CD4-positive, alpha-beta T cell treated with Interferon gamma for 1 hour (primary cell): ENCODE data around the gene TMC7.
"Not testable (repeated sequence)": the region's sequence is repeated elsewhere in the genome, so short reads cannot be mapped to it uniquely, and the experiment has no call there.

Experiments used
- DNase-seq: peaks from one replicate; pipeline ENCODE4 v3.0.0-alpha.2; 2020

Gene TMC7

GRCh38 chr16:18983565-18984434 is at the start of gene TMC7:
Gene TMC7, plus strand, starts transcription at chr16:18983934. Its CDS starts 130 bp downstream, at chr16:18984064.
- DNase-seq = no peak

GRCh38 chr16:18936727-18937340 is 46.9 kb upstream of the TMC7 start:
- no peak for DNase-seq

- no peak for DNase-seq
These were observed 46.3 kb upstream of the TMC7 start for GRCh38 chr16:18937390-18937789.

- DNase-seq = no peak
These were observed 44.7 kb upstream of the TMC7 start for GRCh38 chr16:18938986-18939385.

- no peak for DNase-seq
These were observed 42.3 kb upstream of the TMC7 start for GRCh38 chr16:18941471-18941870.

- no peak for DNase-seq
These were observed 41.7 kb upstream of the TMC7 start for GRCh38 chr16:18942061-18942460.

GRCh38 chr16:18943414-18943813 is 40.3 kb upstream of the TMC7 start:
- DNase-seq = no peak

GRCh38 chr16:18945233-18945632 is 38.5 kb upstream of the TMC7 start:
- DNase-seq = no peak

GRCh38 chr16:18948372-18949020 is 35.2 kb upstream of the TMC7 start:
- DNase-seq = no peak

- DNase-seq = no peak
These were observed 33.1 kb upstream of the TMC7 start for GRCh38 chr16:18950469-18951185.

GRCh38 chr16:18953547-18953946 is 30.2 kb upstream of the TMC7 start:
- DNase-seq = no peak

- peak; percentile 26 for DNase-seq
These were observed 27.7 kb upstream of the TMC7 start for GRCh38 chr16:18955874-18956580.

GRCh38 chr16:18956658-18957241 is 27.0 kb upstream of the TMC7 start:
- not testable (repeated sequence) for DNase-seq

GRCh38 chr16:18958621-18959029 is 25.1 kb upstream of the TMC7 start:
- no peak for DNase-seq

GRCh38 chr16:18959031-18959505 is 24.7 kb upstream of the TMC7 start:
- DNase-seq = no peak

- no peak for DNase-seq
These were observed 18.2 kb upstream of the TMC7 start for GRCh38 chr16:18965555-18965954.

- DNase-seq = no peak
These were observed 16.9 kb upstream of the TMC7 start for GRCh38 chr16:18966791-18967190.

GRCh38 chr16:18969050-18969854 is 14.5 kb upstream of the TMC7 start:
- DNase-seq = peak; percentile 58

GRCh38 chr16:18969855-18970240 is 13.9 kb upstream of the TMC7 start:
- no peak for DNase-seq

GRCh38 chr16:18975109-18975508 is 8.6 kb upstream of the TMC7 start:
- no peak for DNase-seq

GRCh38 chr16:18979936-18980335 is 3.8 kb upstream of the TMC7 start:
- DNase-seq = no peak
